Measurements from ENCODE around the gene CCL17.
"Not testable (repeated sequence)": the region's sequence is repeated elsewhere in the genome, so short reads cannot be mapped to it uniquely, and the experiment has no call there.

CCL17 gene

DNA sequence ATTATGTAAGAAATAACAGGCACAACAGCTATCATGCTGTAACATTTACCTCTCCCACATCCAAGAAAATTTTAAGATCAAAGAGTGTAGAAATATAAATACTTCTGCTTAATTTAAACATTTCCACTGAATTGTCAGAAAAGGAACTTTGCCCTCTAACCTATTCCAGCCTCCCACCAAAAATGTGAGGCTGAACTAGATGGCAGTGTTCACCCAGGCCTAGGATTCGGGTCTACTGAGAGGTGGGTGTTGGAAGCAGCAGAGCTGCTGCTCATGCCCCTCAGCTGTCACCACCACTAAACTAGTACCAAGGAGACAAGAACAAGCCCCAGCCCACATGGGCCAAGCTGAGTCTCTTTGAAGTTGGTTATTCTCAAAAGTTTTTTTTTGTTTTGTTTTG lies 31.3 kb downstream of the CCL17 start:
- Mint-ChIP-seq H3K4me3 (no peak overlapping the region), H3K36me3 (ENCODE audit: low read depth) (peaks cover 74% of the 10 kb centered on the region), H3K9me3 (peaks cover 13% of the 10 kb centered on the region), H3K27ac (peak overlapping the region; percentile 57), H3K27me3 (ENCODE audit: low read depth, poor library complexity) (no peaks in the 10 kb centered on the region), H3K4me1 (no peaks in the 10 kb centered on the region)
- no peak for DNase-seq
- TF ChIP-seq, protein P1, sequence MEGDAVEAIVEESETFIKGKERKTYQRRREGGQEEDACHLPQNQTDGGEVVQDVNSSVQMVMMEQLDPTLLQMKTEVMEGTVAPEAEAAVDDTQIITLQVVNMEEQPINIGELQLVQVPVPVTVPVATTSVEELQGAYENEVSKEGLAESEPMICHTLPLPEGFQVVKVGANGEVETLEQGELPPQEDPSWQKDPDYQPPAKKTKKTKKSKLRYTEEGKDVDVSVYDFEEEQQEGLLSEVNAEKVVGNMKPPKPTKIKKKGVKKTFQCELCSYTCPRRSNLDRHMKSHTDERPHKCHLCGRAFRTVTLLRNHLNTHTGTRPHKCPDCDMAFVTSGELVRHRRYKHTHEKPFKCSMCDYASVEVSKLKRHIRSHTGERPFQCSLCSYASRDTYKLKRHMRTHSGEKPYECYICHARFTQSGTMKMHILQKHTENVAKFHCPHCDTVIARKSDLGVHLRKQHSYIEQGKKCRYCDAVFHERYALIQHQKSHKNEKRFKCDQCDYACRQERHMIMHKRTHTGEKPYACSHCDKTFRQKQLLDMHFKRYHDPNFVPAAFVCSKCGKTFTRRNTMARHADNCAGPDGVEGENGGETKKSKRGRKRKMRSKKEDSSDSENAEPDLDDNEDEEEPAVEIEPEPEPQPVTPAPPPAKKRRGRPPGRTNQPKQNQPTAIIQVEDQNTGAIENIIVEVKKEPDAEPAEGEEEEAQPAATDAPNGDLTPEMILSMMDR (IDR thresholded peaks at IDR 0.05) = no peak

DNA sequence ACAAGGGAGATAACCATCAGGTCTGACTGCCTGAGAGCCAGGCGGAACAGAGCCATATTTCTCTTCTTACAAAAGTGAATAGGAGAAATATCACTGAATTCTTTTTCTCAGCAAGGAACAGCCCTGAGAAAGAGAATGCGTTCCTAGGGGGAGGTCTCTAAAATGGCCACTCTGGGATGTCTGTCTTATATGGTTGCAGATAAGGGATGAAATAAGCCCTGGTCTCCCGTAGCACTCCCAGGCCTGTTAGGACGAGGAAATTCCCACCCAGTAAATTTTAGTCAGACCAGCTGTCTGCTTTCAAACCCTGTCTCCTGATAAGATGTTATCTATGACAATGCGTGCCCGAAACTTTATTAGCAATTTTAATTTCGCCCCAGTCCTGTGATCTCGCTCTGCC lies 35.4 kb downstream of the CCL17 start:
- peaks cover 71% of the 10 kb centered on the region for H3K36me3 Mint-ChIP-seq (ENCODE audit: low read depth)
- H3K27ac Mint-ChIP-seq; H3K4me3 Mint-ChIP-seq; H3K4me1 Mint-ChIP-seq; DNase-seq; H3K27me3 Mint-ChIP-seq (ENCODE audit: low read depth, poor library complexity): not testable (repeated sequence)
- peaks cover 28% of the 10 kb centered on the region for H3K9me3 Mint-ChIP-seq

DNA sequence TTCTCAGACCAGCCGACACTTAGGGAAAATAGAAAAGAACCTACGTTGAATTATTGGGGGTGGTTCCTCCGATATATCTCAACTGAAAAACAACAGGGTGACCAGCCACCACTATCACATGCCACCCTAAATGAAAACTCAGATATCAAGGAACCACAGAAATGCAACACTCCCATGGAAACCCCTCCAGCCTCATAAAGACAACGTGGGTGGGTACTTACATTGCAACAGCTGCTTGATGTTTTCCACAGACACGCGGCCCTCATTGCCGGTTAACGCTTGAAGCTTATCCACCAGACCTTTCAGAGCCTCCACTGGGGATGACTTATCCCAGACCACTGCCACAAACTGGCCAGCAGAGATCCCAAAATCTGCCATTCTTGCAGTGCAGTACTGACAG lies 36.0 kb downstream of the CCL17 start:
- peaks cover 28% of the 10 kb centered on the region for H3K9me3 Mint-ChIP-seq
- not testable (repeated sequence) for DNase-seq; H3K4me1 Mint-ChIP-seq; H3K27me3 Mint-ChIP-seq (ENCODE audit: low read depth, poor library complexity); H3K27ac Mint-ChIP-seq; H3K4me3 Mint-ChIP-seq
- H3K36me3 Mint-ChIP-seq (ENCODE audit: low read depth) = peaks cover 66% of the 10 kb centered on the region

DNA sequence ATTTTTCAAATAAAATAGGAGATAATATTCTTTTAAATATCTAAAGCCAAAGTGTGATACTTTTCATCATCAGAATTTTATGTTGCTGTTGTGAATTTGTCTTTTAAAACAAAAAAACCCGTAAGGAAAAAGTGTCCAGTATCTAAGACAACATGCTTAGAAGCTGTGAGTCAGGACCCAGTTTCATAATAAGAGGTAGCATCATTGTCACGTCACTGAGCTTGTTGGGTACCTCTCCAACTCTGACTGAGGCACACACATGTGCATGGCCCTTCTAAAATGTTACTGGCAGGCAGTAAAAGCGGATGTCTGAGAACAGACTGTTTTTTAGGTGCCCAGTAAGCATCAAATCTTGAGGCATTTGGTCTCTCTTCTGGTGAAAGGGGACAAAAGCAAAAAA lies 40.1 kb downstream of the CCL17 start:
- Mint-ChIP-seq H3K4me3 (peak overlapping the region; percentile 30), H3K4me1 (peaks cover 24% of the 10 kb centered on the region), H3K27me3 (ENCODE audit: low read depth, poor library complexity) (no peaks in the 10 kb centered on the region), H3K27ac (no peak overlapping the region), H3K9me3 (peaks cover 27% of the 10 kb centered on the region), H3K36me3 (ENCODE audit: low read depth) (peaks cover 45% of the 10 kb centered on the region)
- no peak for DNase-seq
- TF ChIP-seq, protein P1 (IDR thresholded peaks at IDR 0.05) = no peak

DNA sequence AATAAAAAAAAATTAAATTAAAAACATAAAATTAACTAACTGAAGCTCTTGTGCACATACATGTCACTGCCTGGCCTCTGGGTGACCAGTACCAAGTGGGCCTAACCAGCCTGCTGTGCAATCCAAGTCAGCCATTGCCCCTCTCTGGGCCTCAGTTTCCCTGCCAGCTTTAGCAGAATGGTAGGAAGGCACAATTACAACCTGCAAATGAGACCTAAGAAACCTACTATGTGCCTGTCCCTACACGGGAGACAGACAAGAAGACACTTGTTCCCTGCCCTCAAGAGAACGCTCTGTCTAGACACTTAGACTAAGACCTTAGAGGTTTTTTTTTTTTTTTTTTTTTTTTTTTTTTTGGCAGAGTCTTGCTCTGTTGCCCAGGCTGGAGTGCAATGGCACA lies 40.9 kb downstream of the CCL17 start:
- Mint-ChIP-seq H3K27me3 (ENCODE audit: low read depth, poor library complexity) (no peaks in the 10 kb centered on the region), H3K4me3 (no peak overlapping the region), H3K9me3 (peaks cover 19% of the 10 kb centered on the region), H3K27ac (no peak overlapping the region), H3K4me1 (peaks cover 24% of the 10 kb centered on the region), H3K36me3 (ENCODE audit: low read depth) (peaks cover 37% of the 10 kb centered on the region)
- TF ChIP-seq, protein P1 (IDR thresholded peaks at IDR 0.05) = no peak
- no peak for DNase-seq

DNA sequence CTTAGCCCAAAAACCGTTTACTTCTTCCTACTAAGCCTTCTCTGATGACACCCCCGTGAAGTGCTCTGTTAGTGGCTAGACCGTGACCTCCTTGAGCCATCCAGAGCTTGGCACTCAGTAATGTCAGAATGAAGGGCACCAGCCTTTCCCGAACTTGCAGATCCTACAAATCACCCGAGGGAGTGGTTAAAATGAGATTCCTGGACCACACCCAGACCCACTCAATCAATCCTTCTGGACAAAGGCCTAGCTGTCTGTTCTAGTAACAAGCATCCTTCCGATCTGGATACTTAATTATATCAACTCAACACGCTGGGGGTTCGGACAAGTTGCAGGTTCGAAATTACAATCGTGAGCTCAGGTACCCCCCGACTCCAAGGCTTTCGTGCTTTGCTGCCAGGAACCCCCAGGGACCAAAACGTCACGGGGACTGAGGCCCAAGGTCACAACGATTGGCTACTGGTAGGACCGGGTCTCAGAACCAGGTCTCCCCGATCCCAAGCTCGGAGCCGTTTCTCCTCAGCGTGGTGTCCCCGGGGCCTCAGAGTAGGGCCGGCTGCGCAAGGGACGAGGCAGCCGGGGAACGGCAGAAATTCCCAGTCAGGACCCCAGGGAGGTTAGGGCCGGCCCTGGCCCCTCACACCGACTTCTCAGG lies 42.1 kb downstream of the CCL17 start:
- Mint-ChIP-seq H3K4me3 (peak overlapping the region; percentile 94), H3K9me3 (peaks cover 7% of the 10 kb centered on the region), H3K27me3 (ENCODE audit: low read depth, poor library complexity) (no peaks in the 10 kb centered on the region), H3K27ac (peak overlapping the region; percentile 75), H3K36me3 (ENCODE audit: low read depth) (peaks cover 32% of the 10 kb centered on the region), H3K4me1 (peaks cover 24% of the 10 kb centered on the region)
- TF ChIP-seq, protein P1 (IDR thresholded peaks at IDR 0.05) = no peak
- no peak for DNase-seq
